Measurements from ENCODE around the gene TLE4. TPM values are rescaled to one million over a fixed set of nuclear protein-coding genes. Genes with fewer than 3 reads are reported as not detected.

Gene TLE4
- total RNA-seq, 4 donors from 2014 or later = 19.3 to 87.5 (median 41.5) TPM

- no peak for TF ChIP-seq POLR2AphosphoS5 (IDR thresholded peaks at IDR 0.05)
- no peaks in the 10 kb centered on the region for H3K27me3 ChIP-seq
- H3K4me1 ChIP-seq = peaks cover 0 to 6% (median 3%) of the 10 kb centered on the region in 4 donors
- intact Hi-C loops (cut with DNase I; ENCODE audit: low total_unique reads) (no loop called here), in situ Hi-C loops (cut with MboI; ENCODE audit: low pct_ligation_motif_present in 1 of 4, low pct_unique_long_range_greater_than_20kb in 1 of 4, low sequenced_read_pairs in 3 of 4) (loop anchor here in 1 of 4 donors (25.0 kb wide), 1 partner anchor 175 kb away; no protein-coding TSS in a partner anchor)
- H3K27ac ChIP-seq = no peak overlapping the region
- WGBS, 2 donors (ENCODE audit: low coverage in 1 of 2) = 73 to 93% methylated on average over 1 to 6 of the region's 6 CpGs
- DNase-seq = no peak
- H3K4me3 ChIP-seq = no peak overlapping the region
- H3K36me3 ChIP-seq = no peaks in the 10 kb centered on the region
- no peaks in the 10 kb centered on the region for H3K9me3 ChIP-seq
Measured at GRCh38 chr9:79762070-79762469, 190.3 kb downstream of the TLE4 start.

DNA sequence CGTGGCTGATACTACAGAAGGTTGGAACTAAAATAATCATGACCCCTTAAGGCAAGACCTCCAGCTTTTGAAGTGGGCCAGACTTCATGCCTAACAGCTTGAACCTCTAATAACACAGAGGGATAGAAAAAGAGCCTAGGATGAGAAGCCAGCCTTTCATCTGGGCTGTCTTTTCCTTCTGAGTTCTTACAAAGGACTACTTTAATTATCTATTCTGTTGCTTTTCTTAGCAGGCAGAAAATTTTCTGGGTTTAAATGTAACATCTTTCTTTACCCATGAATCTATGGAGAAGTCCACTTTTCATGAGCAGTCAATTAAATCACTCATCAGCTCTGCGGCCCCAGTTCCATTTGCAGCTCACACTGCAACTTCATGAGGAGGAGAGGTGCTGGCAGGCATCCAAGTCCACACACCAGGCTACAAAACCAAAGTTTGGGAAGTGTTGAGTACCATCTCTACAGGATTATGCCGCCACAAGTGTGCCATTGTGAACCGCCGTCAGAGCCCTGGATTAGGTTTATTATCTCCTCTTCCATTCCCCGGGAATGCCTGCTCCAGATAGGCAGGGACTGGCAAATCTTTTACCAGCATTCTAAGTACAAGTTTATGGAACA is 192.0 kb downstream of the TLE4 start:
- TF ChIP-seq POLR2AphosphoS5 (IDR thresholded peaks at IDR 0.05) = no peak
- no peak for TF ChIP-seq POLR2A (IDR thresholded peaks at IDR 0.05)
- TF ChIP-seq, protein P1, sequence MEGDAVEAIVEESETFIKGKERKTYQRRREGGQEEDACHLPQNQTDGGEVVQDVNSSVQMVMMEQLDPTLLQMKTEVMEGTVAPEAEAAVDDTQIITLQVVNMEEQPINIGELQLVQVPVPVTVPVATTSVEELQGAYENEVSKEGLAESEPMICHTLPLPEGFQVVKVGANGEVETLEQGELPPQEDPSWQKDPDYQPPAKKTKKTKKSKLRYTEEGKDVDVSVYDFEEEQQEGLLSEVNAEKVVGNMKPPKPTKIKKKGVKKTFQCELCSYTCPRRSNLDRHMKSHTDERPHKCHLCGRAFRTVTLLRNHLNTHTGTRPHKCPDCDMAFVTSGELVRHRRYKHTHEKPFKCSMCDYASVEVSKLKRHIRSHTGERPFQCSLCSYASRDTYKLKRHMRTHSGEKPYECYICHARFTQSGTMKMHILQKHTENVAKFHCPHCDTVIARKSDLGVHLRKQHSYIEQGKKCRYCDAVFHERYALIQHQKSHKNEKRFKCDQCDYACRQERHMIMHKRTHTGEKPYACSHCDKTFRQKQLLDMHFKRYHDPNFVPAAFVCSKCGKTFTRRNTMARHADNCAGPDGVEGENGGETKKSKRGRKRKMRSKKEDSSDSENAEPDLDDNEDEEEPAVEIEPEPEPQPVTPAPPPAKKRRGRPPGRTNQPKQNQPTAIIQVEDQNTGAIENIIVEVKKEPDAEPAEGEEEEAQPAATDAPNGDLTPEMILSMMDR (IDR thresholded peaks at IDR 0.05) = no peak
- no peak for TF ChIP-seq EP300 (IDR thresholded peaks at IDR 0.05; ENCODE audit: low read depth)
- no peak overlapping the region for H3K4me3 ChIP-seq
- H3K27me3 ChIP-seq = no peaks in the 10 kb centered on the region
- peak; percentile 8 for DNase-seq
- H3K9me3 ChIP-seq = no peaks in the 10 kb centered on the region
- peak overlapping the region in 3 of 4 donors; percentile 11 to 34 (median 22) for H3K27ac ChIP-seq
- no peaks in the 10 kb centered on the region for H3K36me3 ChIP-seq
- WGBS, 2 donors (ENCODE audit: low coverage in 1 of 2) = 65 to 72% methylated on average over 3 to 6 of the region's 6 CpGs
- intact Hi-C loops (cut with DNase I; ENCODE audit: low total_unique reads) = no loop called here
- H3K4me1 ChIP-seq = peaks cover 0 to 6% (median 3%) of the 10 kb centered on the region in 4 donors
- in situ Hi-C loops (cut with MboI; ENCODE audit: low pct_ligation_motif_present in 1 of 4, low pct_unique_long_range_greater_than_20kb in 1 of 4, low sequenced_read_pairs in 3 of 4) = loop anchor here in 1 of 4 donors (25.0 kb wide), 1 partner anchor 174 kb away; no protein-coding TSS in a partner anchor

GRCh38 chr9:79764374-79764773 is 192.6 kb downstream of the TLE4 start:
- H3K27ac ChIP-seq = peak overlapping the region in 3 of 4 donors; percentile 22 to 35 (median 34)
- 38% methylated on average over 3 of the region's 3 CpGs; no CpG with 5 or more reads in 1 of the 2 donors for WGBS, 2 donors (ENCODE audit: low coverage in 1 of 2)
- no peaks in the 10 kb centered on the region for H3K27me3 ChIP-seq
- TF ChIP-seq, protein P1 (IDR thresholded peaks at IDR 0.05) = no peak
- no peak for TF ChIP-seq EP300 (IDR thresholded peaks at IDR 0.05; ENCODE audit: low read depth)
- peak in 1 of 3 donors; percentile 41 for TF ChIP-seq POLR2AphosphoS5 (IDR thresholded peaks at IDR 0.05)
- intact Hi-C loops (cut with DNase I; ENCODE audit: low total_unique reads) (no loop called here), in situ Hi-C loops (cut with MboI; ENCODE audit: low pct_ligation_motif_present in 1 of 4, low pct_unique_long_range_greater_than_20kb in 1 of 4, low sequenced_read_pairs in 3 of 4) (loop anchor here in 1 of 4 donors (25.0 kb wide), 1 partner anchor 173 kb away; no protein-coding TSS in a partner anchor)
- H3K36me3 ChIP-seq = no peaks in the 10 kb centered on the region
- DNase-seq = peak; percentile 38
- peaks cover 0 to 6% (median 3%) of the 10 kb centered on the region in 4 donors for H3K4me1 ChIP-seq
- no peak overlapping the region for H3K4me3 ChIP-seq
- H3K9me3 ChIP-seq = no peaks in the 10 kb centered on the region

- Histone ChIP-seq H3K4me1 (peaks cover 0 to 6% (median 3%) of the 10 kb centered on the region in 4 donors), H3K4me3 (no peak overlapping the region), H3K27me3 (no peaks in the 10 kb centered on the region), H3K9me3 (no peaks in the 10 kb centered on the region), H3K27ac (no peak overlapping the region), H3K36me3 (no peaks in the 10 kb centered on the region)
- TF ChIP-seq POLR2AphosphoS5 (IDR thresholded peaks at IDR 0.05) (no peak), EP300 (IDR thresholded peaks at IDR 0.05; ENCODE audit: low read depth) (no peak), POLR2A (IDR thresholded peaks at IDR 0.05) (no peak)
- TF ChIP-seq, protein P1 (IDR thresholded peaks at IDR 0.05) = no peak
- 79 to 86% methylated on average over 5 to 6 of the region's 6 CpGs for WGBS, 2 donors (ENCODE audit: low coverage in 1 of 2)
- in situ Hi-C loops (cut with MboI; ENCODE audit: low pct_ligation_motif_present in 1 of 4, low pct_unique_long_range_greater_than_20kb in 1 of 4, low sequenced_read_pairs in 3 of 4) (loop anchor here in 1 of 4 donors (25.0 kb wide), 1 partner anchor 172 kb away; no protein-coding TSS in a partner anchor), intact Hi-C loops (cut with DNase I; ENCODE audit: low total_unique reads) (no loop called here)
- DNase-seq = no peak
Measured at GRCh38 chr9:79765466-79765865, 193.7 kb downstream of the TLE4 start.
